ENCODE data around the gene PCP2.

DNA sequence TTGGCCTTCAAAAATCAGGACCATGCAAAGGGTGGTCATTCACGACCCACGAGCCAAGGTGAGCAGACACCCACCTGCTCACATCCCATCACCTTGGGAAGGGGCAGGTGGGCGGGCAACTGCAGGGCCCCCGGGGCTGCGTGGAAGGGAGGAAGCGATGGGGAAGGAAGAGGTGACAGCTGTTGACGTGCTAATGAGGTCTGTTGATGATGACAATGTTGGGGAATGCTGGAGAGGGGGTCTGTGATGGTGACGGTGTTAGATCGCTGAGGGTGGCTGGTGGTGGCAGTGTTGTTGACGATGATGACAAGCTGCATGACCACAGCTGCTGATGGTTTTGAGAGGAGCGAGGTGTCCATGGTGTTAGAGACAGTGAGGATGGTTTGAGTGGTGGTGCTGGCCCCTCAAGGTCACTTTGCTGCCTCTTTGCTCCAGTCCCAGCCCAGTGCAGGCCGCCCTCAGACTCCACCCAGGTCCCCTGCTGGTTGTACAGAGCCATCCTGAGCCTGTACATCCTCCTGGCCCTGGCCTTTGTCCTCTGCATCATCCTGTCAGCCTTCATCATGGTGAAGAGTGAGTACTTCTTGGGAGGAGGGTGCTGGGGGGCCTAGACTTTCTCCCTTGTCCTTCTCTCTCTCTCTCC is 44.3 kb upstream of the PCP2 start:
- TF ChIP-seq, protein P1, sequence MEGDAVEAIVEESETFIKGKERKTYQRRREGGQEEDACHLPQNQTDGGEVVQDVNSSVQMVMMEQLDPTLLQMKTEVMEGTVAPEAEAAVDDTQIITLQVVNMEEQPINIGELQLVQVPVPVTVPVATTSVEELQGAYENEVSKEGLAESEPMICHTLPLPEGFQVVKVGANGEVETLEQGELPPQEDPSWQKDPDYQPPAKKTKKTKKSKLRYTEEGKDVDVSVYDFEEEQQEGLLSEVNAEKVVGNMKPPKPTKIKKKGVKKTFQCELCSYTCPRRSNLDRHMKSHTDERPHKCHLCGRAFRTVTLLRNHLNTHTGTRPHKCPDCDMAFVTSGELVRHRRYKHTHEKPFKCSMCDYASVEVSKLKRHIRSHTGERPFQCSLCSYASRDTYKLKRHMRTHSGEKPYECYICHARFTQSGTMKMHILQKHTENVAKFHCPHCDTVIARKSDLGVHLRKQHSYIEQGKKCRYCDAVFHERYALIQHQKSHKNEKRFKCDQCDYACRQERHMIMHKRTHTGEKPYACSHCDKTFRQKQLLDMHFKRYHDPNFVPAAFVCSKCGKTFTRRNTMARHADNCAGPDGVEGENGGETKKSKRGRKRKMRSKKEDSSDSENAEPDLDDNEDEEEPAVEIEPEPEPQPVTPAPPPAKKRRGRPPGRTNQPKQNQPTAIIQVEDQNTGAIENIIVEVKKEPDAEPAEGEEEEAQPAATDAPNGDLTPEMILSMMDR (IDR thresholded peaks at IDR 0.05) = no peak
- no peak for TF ChIP-seq POLR2A (IDR thresholded peaks at IDR 0.05)
- no peak for TF ChIP-seq POLR2AphosphoS5 (IDR thresholded peaks at IDR 0.05; ENCODE audit: insufficient read depth in 1 of 2, low read depth in 1 of 2)

All from vagina (tissue), 2 donors.